ENCODE measurements around the gene JARID2. TPM values are rescaled to one million over a fixed set of nuclear protein-coding genes. Genes with fewer than 3 reads are reported as not detected.
"Not testable (repeated sequence)": the region's sequence is repeated elsewhere in the genome, so short reads cannot be mapped to it uniquely, and the experiment has no call there.

JARID2 gene
- total RNA-seq, 2 experiments from 2014 or later, result 19.3 to 20.1 TPM

DNA sequence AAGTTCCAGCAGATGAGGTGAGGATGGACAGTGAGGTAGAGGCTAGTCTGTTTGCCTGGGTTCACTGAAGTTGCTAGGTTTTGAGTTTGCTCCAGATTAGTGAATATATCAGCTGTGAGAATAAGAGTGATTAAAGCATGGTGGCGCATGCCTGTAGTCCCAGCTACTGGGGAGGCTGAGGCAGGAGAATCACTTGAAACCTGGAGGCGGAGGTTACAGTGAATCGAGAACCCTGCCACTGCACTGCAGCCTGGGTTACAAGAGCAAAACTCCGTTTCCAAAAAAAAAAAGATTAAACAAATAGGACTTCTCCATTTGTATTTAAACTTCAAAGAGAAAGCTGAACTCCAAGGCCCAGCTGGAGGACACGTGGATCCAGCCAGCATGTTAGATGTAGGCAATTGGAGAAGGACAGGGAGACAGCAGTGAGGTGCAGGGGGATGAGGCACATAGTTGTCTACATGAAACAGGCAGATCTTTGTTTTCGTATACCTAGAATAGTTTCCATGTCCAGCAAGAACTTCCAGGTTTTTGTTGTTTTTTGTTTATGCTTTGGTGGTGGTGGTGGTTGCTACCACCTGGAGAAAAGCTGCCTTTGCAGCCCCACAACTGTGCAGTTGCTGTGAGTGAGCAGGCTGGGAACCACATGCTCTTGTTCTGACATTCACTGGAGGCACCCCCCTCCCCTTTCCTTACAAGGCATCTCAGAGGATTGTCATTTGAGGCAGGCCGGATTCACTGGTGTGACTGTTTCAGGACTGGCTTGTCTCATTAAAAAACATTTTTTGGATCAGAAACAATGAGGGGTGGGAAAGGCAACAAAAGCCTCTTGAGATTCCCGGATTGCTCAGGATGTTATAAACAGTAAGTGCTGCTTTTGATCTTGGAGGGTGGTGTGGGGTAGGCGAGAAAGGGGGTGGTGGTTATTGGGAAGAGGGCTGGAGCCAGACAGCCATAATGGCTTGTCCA is 72.3 kb downstream of the JARID2 start:
- H3K4me1 Mint-ChIP-seq, result peaks cover 84% of the 10 kb centered on the region
- no peaks in the 10 kb centered on the region for H3K27me3 Mint-ChIP-seq
- H3K27ac Mint-ChIP-seq, result peak overlapping the region; percentile 80
- H3K9me3 Mint-ChIP-seq, result no peaks in the 10 kb centered on the region
- H3K4me3 Mint-ChIP-seq, result peak overlapping the region; percentile 45
- peaks cover 21% of the 10 kb centered on the region for H3K36me3 Mint-ChIP-seq
- no peak for DNase-seq

GRCh38 chr6:15319677-15320076 is 73.8 kb downstream of the JARID2 start:
- Mint-ChIP-seq H3K9me3 (no peaks in the 10 kb centered on the region), H3K4me3 (peak overlapping the region; percentile 24)

DNA sequence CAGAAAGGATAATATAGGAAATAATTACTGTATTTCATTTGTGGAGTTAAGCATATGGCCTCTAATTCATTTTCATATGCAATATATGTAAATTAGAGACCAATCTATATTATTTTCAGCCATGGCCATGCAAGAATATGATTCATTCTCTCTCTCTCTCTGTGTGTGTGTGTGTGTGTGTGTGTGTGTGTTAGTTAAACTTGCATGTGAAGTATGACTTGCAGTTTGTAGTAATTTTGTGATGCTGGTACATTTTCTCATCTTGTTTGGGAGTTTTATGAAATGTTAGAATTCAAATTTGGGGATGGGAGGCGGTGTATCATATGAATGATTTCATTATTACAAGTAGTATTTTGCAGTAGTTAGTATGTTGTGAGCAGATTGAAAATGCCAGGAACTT is 74.8 kb downstream of the JARID2 start:
- Mint-ChIP-seq H3K27ac (peak overlapping the region; percentile 51), H3K4me3 (no peak overlapping the region), H3K36me3 (peaks cover 32% of the 10 kb centered on the region), H3K4me1 (peaks cover 77% of the 10 kb centered on the region), H3K27me3 (no peaks in the 10 kb centered on the region), H3K9me3 (no peaks in the 10 kb centered on the region)
- DNase-seq, result no peak

More at GRCh38 chr6:15319677-15320076, 73.8 kb downstream of the JARID2 start:
- Mint-ChIP-seq H3K27ac (peak overlapping the region; percentile 80), H3K27me3 (no peaks in the 10 kb centered on the region), H3K4me1 (peaks cover 77% of the 10 kb centered on the region), H3K36me3 (peaks cover 25% of the 10 kb centered on the region)
- no peak for DNase-seq

- peaks cover 34% of the 10 kb centered on the region for H3K36me3 Mint-ChIP-seq
- no peaks in the 10 kb centered on the region for H3K27me3 Mint-ChIP-seq
- DNase-seq, result no peak
- no peaks in the 10 kb centered on the region for H3K9me3 Mint-ChIP-seq
- H3K27ac Mint-ChIP-seq, result no peak overlapping the region
- H3K4me3 Mint-ChIP-seq, result no peak overlapping the region
- H3K4me1 Mint-ChIP-seq, result peaks cover 77% of the 10 kb centered on the region
These were observed 76.3 kb downstream of the JARID2 start for GRCh38 chr6:15322184-15322583.

- H3K27ac Mint-ChIP-seq, result peak overlapping the region; percentile 69
- H3K27me3 Mint-ChIP-seq, result no peaks in the 10 kb centered on the region
- no peaks in the 10 kb centered on the region for H3K9me3 Mint-ChIP-seq
- DNase-seq, result no peak
- peaks cover 77% of the 10 kb centered on the region for H3K4me1 Mint-ChIP-seq
- H3K36me3 Mint-ChIP-seq, result peaks cover 31% of the 10 kb centered on the region
- H3K4me3 Mint-ChIP-seq, result peak overlapping the region; percentile 3
These were observed 77.1 kb downstream of the JARID2 start for GRCh38 chr6:15322781-15323536.

DNA sequence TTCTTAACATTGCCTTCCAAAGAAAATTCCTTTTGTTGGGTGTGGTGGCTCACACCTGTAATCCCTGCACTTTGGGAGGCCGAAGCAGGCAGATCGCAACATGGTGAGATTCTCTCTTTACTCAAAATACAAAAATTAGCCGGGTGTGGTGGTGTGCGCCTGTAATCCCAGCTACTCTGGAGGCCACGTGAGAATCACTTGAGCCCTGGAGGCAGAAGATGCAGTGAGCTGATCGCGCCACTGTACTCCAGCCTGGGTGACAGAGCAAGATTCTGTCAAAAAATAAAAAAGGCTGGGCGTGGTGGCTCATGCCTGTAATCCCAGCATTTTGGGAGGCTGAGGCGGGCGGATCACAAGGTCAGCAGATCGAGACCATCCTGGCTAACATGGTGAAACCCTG is 77.7 kb downstream of the JARID2 start:
- Mint-ChIP-seq H3K4me3 (peak overlapping the region; percentile 3), H3K36me3 (peaks cover 31% of the 10 kb centered on the region), H3K4me1 (peaks cover 77% of the 10 kb centered on the region), H3K27ac (peak overlapping the region; percentile 69)
- not testable (repeated sequence) for DNase-seq, H3K27me3 Mint-ChIP-seq, H3K9me3 Mint-ChIP-seq

- H3K36me3 Mint-ChIP-seq, result peaks cover 27% of the 10 kb centered on the region
- no peak for DNase-seq
- H3K27me3 Mint-ChIP-seq, result no peaks in the 10 kb centered on the region
- no peaks in the 10 kb centered on the region for H3K9me3 Mint-ChIP-seq
- H3K4me1 Mint-ChIP-seq, result peaks cover 76% of the 10 kb centered on the region
- no peak overlapping the region for H3K4me3 Mint-ChIP-seq
- H3K27ac Mint-ChIP-seq, result no peak overlapping the region
These were observed 78.6 kb downstream of the JARID2 start for GRCh38 chr6:15324427-15324985.

- no peak for DNase-seq
- Mint-ChIP-seq H3K4me3 (peak overlapping the region; percentile 12), H3K4me1 (peaks cover 77% of the 10 kb centered on the region)
These were observed 79.7 kb downstream of the JARID2 start for GRCh38 chr6:15325540-15325955.

GRCh38 chr6:15326067-15326614 is 80.3 kb downstream of the JARID2 start:
- H3K9me3 Mint-ChIP-seq, result no peaks in the 10 kb centered on the region
- peaks cover 25% of the 10 kb centered on the region for H3K36me3 Mint-ChIP-seq
- peaks cover 80% of the 10 kb centered on the region for H3K4me1 Mint-ChIP-seq
- H3K4me3 Mint-ChIP-seq, result no peak overlapping the region
- no peak for DNase-seq
- H3K27ac Mint-ChIP-seq, result peak overlapping the region; percentile 64
- H3K27me3 Mint-ChIP-seq, result no peaks in the 10 kb centered on the region

More at GRCh38 chr6:15325540-15325955, 79.7 kb downstream of the JARID2 start:
- H3K36me3 Mint-ChIP-seq, result peaks cover 27% of the 10 kb centered on the region
- no peaks in the 10 kb centered on the region for H3K9me3 Mint-ChIP-seq
- peak overlapping the region; percentile 76 for H3K27ac Mint-ChIP-seq
- no peaks in the 10 kb centered on the region for H3K27me3 Mint-ChIP-seq

DNA sequence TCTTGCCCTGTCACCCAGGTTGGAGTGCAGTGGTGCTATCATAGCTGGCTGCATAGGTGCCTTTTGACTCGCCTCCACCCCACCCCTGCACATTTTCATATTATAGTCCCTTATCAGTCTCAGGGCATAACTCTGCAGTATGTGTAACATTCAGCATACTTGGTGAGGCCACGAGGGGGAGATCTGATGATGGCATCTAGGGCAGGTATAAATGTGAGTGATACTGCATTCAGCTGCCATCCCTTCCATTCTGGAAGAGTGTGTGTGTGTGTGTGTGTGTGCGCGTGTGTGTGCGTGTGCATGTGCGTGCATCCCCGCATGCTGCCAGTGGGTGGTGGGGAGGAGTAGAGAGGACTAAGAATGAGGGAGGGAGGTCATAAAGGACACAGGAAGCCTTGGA is 81.4 kb downstream of the JARID2 start:
- Mint-ChIP-seq H3K27me3 (no peaks in the 10 kb centered on the region), H3K36me3 (peaks cover 26% of the 10 kb centered on the region), H3K9me3 (no peaks in the 10 kb centered on the region), H3K4me1 (peaks cover 79% of the 10 kb centered on the region), H3K27ac (peak overlapping the region; percentile 64), H3K4me3 (no peak overlapping the region)
- peak; percentile 44 for DNase-seq

GRCh38 chr6:15329197-15329671 is 83.4 kb downstream of the JARID2 start:
- H3K4me1 Mint-ChIP-seq, result peaks cover 74% of the 10 kb centered on the region
- no peaks in the 10 kb centered on the region for H3K9me3 Mint-ChIP-seq
- H3K4me3 Mint-ChIP-seq, result no peak overlapping the region
- H3K27me3 Mint-ChIP-seq, result no peaks in the 10 kb centered on the region
- DNase-seq, result no peak
- peaks cover 21% of the 10 kb centered on the region for H3K36me3 Mint-ChIP-seq
- H3K27ac Mint-ChIP-seq, result peak overlapping the region; percentile 90

- Mint-ChIP-seq H3K9me3 (no peaks in the 10 kb centered on the region), H3K36me3 (peaks cover 14% of the 10 kb centered on the region), H3K4me3 (peak overlapping the region; percentile 56), H3K27ac (peak overlapping the region; percentile 90), H3K4me1 (peaks cover 76% of the 10 kb centered on the region), H3K27me3 (no peaks in the 10 kb centered on the region)
- DNase-seq, result peak; percentile 35
These were observed 84.5 kb downstream of the JARID2 start for GRCh38 chr6:15330174-15330944.

DNA sequence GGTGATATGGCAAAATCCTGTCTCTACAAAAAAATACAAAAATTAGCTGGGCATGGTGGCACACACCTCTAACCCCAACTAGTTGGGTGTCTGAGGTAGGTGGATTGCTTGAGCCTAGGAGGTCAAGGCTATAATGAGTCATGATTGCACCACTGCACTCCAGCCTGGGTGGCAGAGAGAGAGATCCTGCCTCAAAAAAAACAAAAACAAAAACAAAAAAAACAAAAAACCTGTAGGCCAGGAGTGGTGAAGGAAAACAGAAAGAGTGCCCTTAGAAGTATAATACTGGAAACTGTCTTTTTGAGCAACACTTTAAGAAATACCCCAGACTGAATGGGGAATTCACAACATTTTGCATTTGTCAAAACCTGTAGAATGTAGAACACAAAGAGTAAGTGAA is 85.3 kb downstream of the JARID2 start:
- Mint-ChIP-seq H3K27me3 (no peaks in the 10 kb centered on the region), H3K4me1 (peaks cover 77% of the 10 kb centered on the region), H3K27ac (peak overlapping the region; percentile 90), H3K4me3 (peak overlapping the region; percentile 56), H3K36me3 (peaks cover 16% of the 10 kb centered on the region), H3K9me3 (no peaks in the 10 kb centered on the region)
- DNase-seq, result no peak
